Measurements from ENCODE around the gene ECHS1. TPM values are rescaled to one million over a fixed set of nuclear protein-coding genes. Genes with fewer than 3 reads are reported as not detected.
A peak's percentile ranks its signal among the peaks of the same experiment; 100 is the strongest.
"Not testable (repeated sequence)": the region's sequence is repeated elsewhere in the genome, so short reads cannot be mapped to it uniquely, and the experiment has no call there.

Gene ECHS1
- polyA plus RNA-seq, 2 donors, result 85.4 to 105 TPM

GRCh38 chr10:133327651-133328357 lies 45.4 kb downstream of the ECHS1 start:
- no peak overlapping the region for H3K4me3 ChIP-seq (ENCODE audit: low read depth in 1 of 2, low read length in 2 of 2)
- H3K27ac ChIP-seq (ENCODE audit: low read depth in 2 of 2, low read length in 1 of 2), result no peak overlapping the region
- peaks cover 3 to 25% of the 10 kb centered on the region in 2 donors for H3K27me3 ChIP-seq (ENCODE audit: control insufficient read depth in 1 of 2, insufficient read depth in 2 of 2, low read length in 2 of 2)

GRCh38 chr10:133326745-133327650 lies 46.2 kb downstream of the ECHS1 start:
- Histone ChIP-seq H3K9me3 (ENCODE audit: control insufficient read depth in 2 of 2, insufficient read depth in 1 of 2, low read depth in 1 of 2, low read length in 1 of 2) (no peaks in the 10 kb centered on the region), H3K36me3 (ENCODE audit: control insufficient read depth in 2 of 2, insufficient read depth in 2 of 2, low read length in 1 of 2) (no peaks in the 10 kb centered on the region), H3K4me3 (ENCODE audit: low read depth in 1 of 2, low read length in 2 of 2) (no peak overlapping the region), H3K27ac (ENCODE audit: low read depth in 2 of 2, low read length in 1 of 2) (no peak overlapping the region), H3K4me1 (ENCODE audit: control insufficient read depth in 2 of 2, insufficient read depth in 2 of 2, low read length in 1 of 2) (peaks cover 6 to 8% of the 10 kb centered on the region in 2 donors), H3K27me3 (ENCODE audit: control insufficient read depth in 1 of 2, insufficient read depth in 2 of 2, low read length in 2 of 2) (peaks cover 3 to 25% of the 10 kb centered on the region in 2 donors)
- 22 to 25% methylated on average over 28 of the region's 28 CpGs for WGBS, 2 donors

More at GRCh38 chr10:133327651-133328357, 45.4 kb downstream of the ECHS1 start:
- Histone ChIP-seq H3K36me3 (ENCODE audit: control insufficient read depth in 2 of 2, insufficient read depth in 2 of 2, low read length in 1 of 2) (no peaks in the 10 kb centered on the region), H3K9me3 (ENCODE audit: control insufficient read depth in 2 of 2, insufficient read depth in 1 of 2, low read depth in 1 of 2, low read length in 1 of 2) (no peaks in the 10 kb centered on the region), H3K4me1 (ENCODE audit: control insufficient read depth in 2 of 2, insufficient read depth in 2 of 2, low read length in 1 of 2) (peaks cover 6 to 8% of the 10 kb centered on the region in 2 donors)
- 42 to 43% methylated on average over 12 of the region's 12 CpGs for WGBS, 2 donors

- peaks cover 3 to 25% of the 10 kb centered on the region in 2 donors for H3K27me3 ChIP-seq (ENCODE audit: control insufficient read depth in 1 of 2, insufficient read depth in 2 of 2, low read length in 2 of 2)
- H3K27ac ChIP-seq (ENCODE audit: low read depth in 2 of 2, low read length in 1 of 2), result no peak overlapping the region
- H3K4me1 ChIP-seq (ENCODE audit: control insufficient read depth in 2 of 2, insufficient read depth in 2 of 2, low read length in 1 of 2), result peaks cover 6 to 8% of the 10 kb centered on the region in 2 donors
- no peaks in the 10 kb centered on the region for H3K9me3 ChIP-seq (ENCODE audit: control insufficient read depth in 2 of 2, insufficient read depth in 1 of 2, low read depth in 1 of 2, low read length in 1 of 2)
- H3K4me3 ChIP-seq (ENCODE audit: low read depth in 1 of 2, low read length in 2 of 2), result peak overlapping the region in 1 of 2 donors; percentile 8
- 34 to 41% methylated on average over 9 of the region's 9 CpGs for WGBS, 2 donors
- H3K36me3 ChIP-seq (ENCODE audit: control insufficient read depth in 2 of 2, insufficient read depth in 2 of 2, low read length in 1 of 2), result no peaks in the 10 kb centered on the region
These were observed 47.0 kb downstream of the ECHS1 start for GRCh38 chr10:133326223-133326551.

- peak overlapping the region; percentile 8 to 23 for H3K4me3 ChIP-seq (ENCODE audit: low read depth in 1 of 2, low read length in 2 of 2)
- WGBS, 2 donors, result 1 to 3% methylated on average over 71 to 91 of the region's 91 CpGs
- peaks cover 3 to 27% of the 10 kb centered on the region in 2 donors for H3K27me3 ChIP-seq (ENCODE audit: control insufficient read depth in 1 of 2, insufficient read depth in 2 of 2, low read length in 2 of 2)
- H3K27ac ChIP-seq (ENCODE audit: low read depth in 2 of 2, low read length in 1 of 2), result no peak overlapping the region
- peaks cover 6 to 8% of the 10 kb centered on the region in 2 donors for H3K4me1 ChIP-seq (ENCODE audit: control insufficient read depth in 2 of 2, insufficient read depth in 2 of 2, low read length in 1 of 2)
- no peaks in the 10 kb centered on the region for H3K36me3 ChIP-seq (ENCODE audit: control insufficient read depth in 2 of 2, insufficient read depth in 2 of 2, low read length in 1 of 2)
- H3K9me3 ChIP-seq (ENCODE audit: control insufficient read depth in 2 of 2, insufficient read depth in 1 of 2, low read depth in 1 of 2, low read length in 1 of 2), result no peaks in the 10 kb centered on the region
These were observed 47.5 kb downstream of the ECHS1 start for GRCh38 chr10:133325440-133326222.

GRCh38 chr10:133324857-133325260 lies 48.3 kb downstream of the ECHS1 start:
- Histone ChIP-seq H3K4me3 (ENCODE audit: low read depth in 1 of 2, low read length in 2 of 2) (no peak overlapping the region), H3K27me3 (ENCODE audit: control insufficient read depth in 1 of 2, insufficient read depth in 2 of 2, low read length in 2 of 2) (peaks cover 3 to 27% of the 10 kb centered on the region in 2 donors), H3K27ac (ENCODE audit: low read depth in 2 of 2, low read length in 1 of 2) (no peak overlapping the region), H3K9me3 (ENCODE audit: control insufficient read depth in 2 of 2, insufficient read depth in 1 of 2, low read depth in 1 of 2, low read length in 1 of 2) (no peaks in the 10 kb centered on the region), H3K36me3 (ENCODE audit: control insufficient read depth in 2 of 2, insufficient read depth in 2 of 2, low read length in 1 of 2) (no peaks in the 10 kb centered on the region), H3K4me1 (ENCODE audit: control insufficient read depth in 2 of 2, insufficient read depth in 2 of 2, low read length in 1 of 2) (peaks cover 6 to 8% of the 10 kb centered on the region in 2 donors)
- WGBS, 2 donors, result 18% methylated on average over 20 of the region's 20 CpGs

GRCh38 chr10:133324198-133324792 lies 48.9 kb downstream of the ECHS1 start:
- peaks cover 3 to 27% of the 10 kb centered on the region in 2 donors for H3K27me3 ChIP-seq (ENCODE audit: control insufficient read depth in 1 of 2, insufficient read depth in 2 of 2, low read length in 2 of 2)
- peaks cover 6 to 10% of the 10 kb centered on the region in 2 donors for H3K4me1 ChIP-seq (ENCODE audit: control insufficient read depth in 2 of 2, insufficient read depth in 2 of 2, low read length in 1 of 2)
- H3K36me3 ChIP-seq (ENCODE audit: control insufficient read depth in 2 of 2, insufficient read depth in 2 of 2, low read length in 1 of 2), result no peaks in the 10 kb centered on the region
- H3K4me3 ChIP-seq (ENCODE audit: low read depth in 1 of 2, low read length in 2 of 2), result no peak overlapping the region
- H3K9me3 ChIP-seq (ENCODE audit: control insufficient read depth in 2 of 2, insufficient read depth in 1 of 2, low read depth in 1 of 2, low read length in 1 of 2), result no peaks in the 10 kb centered on the region
- WGBS, 2 donors, result 6 to 8% methylated on average over 9 to 13 of the region's 13 CpGs
- H3K27ac ChIP-seq (ENCODE audit: low read depth in 2 of 2, low read length in 1 of 2), result no peak overlapping the region

GRCh38 chr10:133322064-133322709 lies 51.0 kb downstream of the ECHS1 start:
- peaks cover 3 to 24% of the 10 kb centered on the region in 2 donors for H3K27me3 ChIP-seq (ENCODE audit: control insufficient read depth in 1 of 2, insufficient read depth in 2 of 2, low read length in 2 of 2)
- peaks cover 6 to 20% of the 10 kb centered on the region in 2 donors for H3K4me1 ChIP-seq (ENCODE audit: control insufficient read depth in 2 of 2, insufficient read depth in 2 of 2, low read length in 1 of 2)
- H3K27ac ChIP-seq (ENCODE audit: low read depth in 2 of 2, low read length in 1 of 2); H3K36me3 ChIP-seq (ENCODE audit: control insufficient read depth in 2 of 2, insufficient read depth in 2 of 2, low read length in 1 of 2); H3K9me3 ChIP-seq (ENCODE audit: control insufficient read depth in 2 of 2, insufficient read depth in 1 of 2, low read depth in 1 of 2, low read length in 1 of 2); H3K4me3 ChIP-seq (ENCODE audit: low read depth in 1 of 2, low read length in 2 of 2): not testable (repeated sequence)
- 80% methylated on average over 12 of the region's 14 CpGs for WGBS, 2 donors

- not testable (repeated sequence) for H3K4me3 ChIP-seq (ENCODE audit: low read depth in 1 of 2, low read length in 2 of 2); H3K9me3 ChIP-seq (ENCODE audit: control insufficient read depth in 2 of 2, insufficient read depth in 1 of 2, low read depth in 1 of 2, low read length in 1 of 2); H3K36me3 ChIP-seq (ENCODE audit: control insufficient read depth in 2 of 2, insufficient read depth in 2 of 2, low read length in 1 of 2); H3K27ac ChIP-seq (ENCODE audit: low read depth in 2 of 2, low read length in 1 of 2)
- WGBS, 2 donors, result 93 to 95% methylated on average over 6 of the region's 6 CpGs
- peaks cover 0 to 15% of the 10 kb centered on the region in 2 donors for H3K4me1 ChIP-seq (ENCODE audit: control insufficient read depth in 2 of 2, insufficient read depth in 2 of 2, low read length in 1 of 2)
- H3K27me3 ChIP-seq (ENCODE audit: control insufficient read depth in 1 of 2, insufficient read depth in 2 of 2, low read length in 2 of 2), result peaks cover 0 to 12% of the 10 kb centered on the region in 2 donors
These were observed 52.2 kb downstream of the ECHS1 start for GRCh38 chr10:133320852-133321422.
